HEK293 (cell line): ENCODE measurements around the gene MAN2A2.

ENCODE experiments used
- CTCF ChIA-PET: fragments of 350-600 bp; formaldehyde crosslinking; extraction: SDS; loops from one replicate; lab custom pipeline; 2021; ENCODE audit warnings: antibody characterized with exemption; lab: Yijun Ruan, JAX
- POLR2A ChIA-PET: fragments of 300-600 bp; formaldehyde crosslinking; extraction: SDS; loops from one replicate; lab custom pipeline; 2020; ENCODE audit warnings: antibody characterized with exemption, inconsistent platforms; lab: Yijun Ruan, JAX
- H3K27ac ChIP-seq: fragments of 200-500 bp; sonication (Bioruptor generic); 2 replicates; pipeline ENCODE4 v1.5.1; 2014; ENCODE audit warnings: low read depth, low read length, control low read depth, inconsistent platforms; ENCODE audit errors: extremely low read depth
- H3K36me3 ChIP-seq, 2 experiments: fragments of 200-500 bp in 1 of 2; sonication (Bioruptor generic) in 1 of 2; 1 replicate in 1 of 2; 2 replicates in 1 of 2; pipeline ENCODE4 v1.5.1; 2014 to 2017; ENCODE audit warnings: inconsistent platforms in 2 of 2, low read length in 2 of 2; ENCODE audit not compliant: control insufficient read depth in 2 of 2, insufficient read depth in 1 of 2
- H3K4me1 ChIP-seq: fragments of 200-500 bp; sonication (Bioruptor generic); 2 replicates; pipeline ENCODE4 v1.5.1; 2014; ENCODE audit warnings: mild to moderate bottlenecking, low read length, inconsistent platforms; ENCODE audit not compliant: control insufficient read depth, insufficient read depth
- H3K4me3 ChIP-seq: 2 replicates; pipeline ENCODE4 v1.5.1; 2011; ENCODE audit warnings: low read depth, mild to moderate bottlenecking, control low read depth, low read length, moderate library complexity
- H3K9me3 ChIP-seq: fragments of 200-500 bp; sonication (Bioruptor generic); 2 replicates; pipeline ENCODE4 v1.5.1; 2014; ENCODE audit warnings: low read depth, low read length, inconsistent platforms; ENCODE audit not compliant: control insufficient read depth, insufficient read depth
- PBX3 ChIP-seq: sonication (generic); formaldehyde crosslinking; IDR thresholded peaks from 2 replicates; pipeline ENCODE4 v1.8.1; 2022; ENCODE audit warnings: mild to moderate bottlenecking, moderate library complexity, missing genetic modification reagents
- PRDM1 ChIP-seq: fragments of 450-650 bp; formaldehyde crosslinking; IDR thresholded peaks from 2 replicates; pipeline ENCODE4; 2016; ENCODE audit warnings: missing biosample characterization, missing genetic modification characterization
- SP3 ChIP-seq: fragments of 450-650 bp; formaldehyde crosslinking; IDR thresholded peaks from 2 replicates; pipeline ENCODE4 v1.5.1; 2016; ENCODE audit warnings: missing biosample characterization, missing genetic modification characterization
- TSHZ1 ChIP-seq: fragments of 450-650 bp; formaldehyde crosslinking; IDR thresholded peaks from 2 replicates; pipeline ENCODE4 v1.5.1; 2016; ENCODE audit warnings: missing biosample characterization, missing genetic modification characterization, borderline replicate concordance
- YY2 ChIP-seq: fragments of 450-650 bp; formaldehyde crosslinking; IDR thresholded peaks from 2 replicates; pipeline ENCODE4 v1.5.1; 2016; ENCODE audit warnings: missing biosample characterization, missing genetic modification characterization
- ZBTB20 ChIP-seq: fragments of 450-650 bp; formaldehyde crosslinking; IDR thresholded peaks from 2 replicates; pipeline ENCODE4 v1.5.1; 2016; ENCODE audit warnings: missing biosample characterization, missing genetic modification characterization
- ZBTB21 ChIP-seq: fragments of 450-650 bp; formaldehyde crosslinking; IDR thresholded peaks from 2 replicates; pipeline ENCODE4 v1.5.1; 2017; ENCODE audit warnings: missing biosample characterization, missing genetic modification characterization
- ZNF140 ChIP-seq: fragments of 450-650 bp; formaldehyde crosslinking; IDR thresholded peaks from 2 replicates; pipeline ENCODE4 v1.5.1; 2016; ENCODE audit warnings: missing biosample characterization, missing genetic modification characterization
- ZNF146 ChIP-seq: fragments of 450-650 bp; formaldehyde crosslinking; IDR thresholded peaks from 2 replicates; pipeline ENCODE4 v1.5.1; 2016; ENCODE audit warnings: missing biosample characterization, missing genetic modification characterization
- ZNF155 ChIP-seq: fragments of 450-650 bp; formaldehyde crosslinking; IDR thresholded peaks from 2 replicates; pipeline ENCODE4 v1.5.1; 2016; ENCODE audit warnings: missing biosample characterization, missing genetic modification characterization
- ZNF16 ChIP-seq: fragments of 450-650 bp; formaldehyde crosslinking; IDR thresholded peaks from 2 replicates; pipeline ENCODE4 v1.5.1; 2016; ENCODE audit warnings: low read depth, missing biosample characterization, missing genetic modification characterization
- ZNF19 ChIP-seq: fragments of 450-650 bp; formaldehyde crosslinking; IDR thresholded peaks from 2 replicates; pipeline ENCODE4; 2016; ENCODE audit warnings: missing biosample characterization, missing genetic modification characterization, low read depth
- ZNF202 ChIP-seq: fragments of 450-650 bp; formaldehyde crosslinking; IDR thresholded peaks from 2 replicates; pipeline ENCODE4 v1.5.1; 2016; ENCODE audit warnings: missing biosample characterization, missing genetic modification characterization, borderline replicate concordance
- ZNF248 ChIP-seq: fragments of 450-650 bp; formaldehyde crosslinking; IDR thresholded peaks from 2 replicates; pipeline ENCODE4 v1.5.1; 2017; ENCODE audit warnings: missing biosample characterization, missing genetic modification characterization
- ZNF274 ChIP-seq, 2 experiments: fragments of 200-500 bp in 1 of 2; fragments of 450-650 bp in 1 of 2; sonication (Bioruptor generic) in 1 of 2; formaldehyde crosslinking in 1 of 2; IDR thresholded peaks; 2 replicates each; pipeline versions ENCODE4 v1.5.1 to v1.6.1; 2014 to 2016; ENCODE audit warnings: borderline replicate concordance in 1 of 2, inconsistent platforms in 1 of 2, low read length in 1 of 2, missing biosample characterization in 1 of 2, missing genetic modification characterization in 1 of 2
- ZNF341 ChIP-seq: fragments of 450-650 bp; formaldehyde crosslinking; IDR thresholded peaks from 2 replicates; pipeline ENCODE4; 2016; ENCODE audit warnings: low read depth, missing biosample characterization, missing genetic modification characterization
- ZNF529 ChIP-seq: fragments of 450-650 bp; formaldehyde crosslinking; IDR thresholded peaks from 2 replicates; pipeline ENCODE4 v1.5.1; 2017; ENCODE audit warnings: missing genetic modification characterization, missing biosample characterization; ENCODE audit not compliant: insufficient replicate concordance
- ZNF585B ChIP-seq: fragments of 450-650 bp; formaldehyde crosslinking; IDR thresholded peaks from 2 replicates; pipeline ENCODE4 v1.5.1; 2016; ENCODE audit warnings: missing biosample characterization, missing genetic modification characterization
- ZNF776 ChIP-seq: fragments of 450-650 bp; formaldehyde crosslinking; IDR thresholded peaks from 2 replicates; pipeline ENCODE4 v1.5.0; 2017; ENCODE audit warnings: missing biosample characterization, missing genetic modification characterization, borderline replicate concordance
- ZNF830 ChIP-seq: fragments of 450-650 bp; IDR thresholded peaks from 2 replicates; pipeline ENCODE4 v1.5.0; 2018; ENCODE audit warnings: missing biosample characterization, missing genetic modification characterization, low read depth, mild to moderate bottlenecking, moderate library complexity
- TF ChIP-seq, protein P1 (sequence below): fragments of 450-650 bp; formaldehyde crosslinking; IDR thresholded peaks from 2 replicates; pipeline ENCODE4 v1.5.1; 2016; ENCODE audit warnings: missing biosample characterization, missing genetic modification characterization, borderline replicate concordance

The MAN2A2 gene

DNA sequence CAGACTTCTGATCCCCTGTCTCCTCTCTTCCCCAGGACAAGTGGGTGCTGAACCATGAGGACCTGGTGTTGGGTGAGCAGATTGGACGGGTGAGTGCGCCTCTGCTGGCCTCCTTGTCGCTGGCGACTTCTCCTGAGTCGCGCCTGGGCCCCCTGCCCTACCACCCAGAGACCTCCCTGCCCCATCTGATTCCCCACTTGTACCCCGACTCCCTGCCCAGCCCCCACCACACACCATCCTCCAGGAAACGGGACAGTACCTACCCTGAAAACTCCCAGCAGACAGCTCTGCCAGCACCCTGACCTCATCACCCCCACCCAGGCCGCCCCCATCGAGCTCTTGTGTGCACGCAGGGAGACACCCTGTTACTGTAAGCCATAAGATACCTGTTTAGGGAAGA, 11.1 kb upstream of the MAN2A2 start:
- POLR2A ChIA-PET: no interaction called here
- Histone ChIP-seq H3K4me3 (no peak overlapping the region), H3K27ac (no peak overlapping the region), H3K36me3 (no peaks in the 10 kb centered on the region), H3K9me3 (no peaks in the 10 kb centered on the region), H3K4me1 (no peaks in the 10 kb centered on the region)
- CTCF ChIA-PET: interaction anchor here (0.7 to 0.9 kb wide), 2 partner anchors 10 to 260 kb away, joined by 3 to 4 read pairs; no protein-coding TSS in a partner anchor
- no peak for TF ChIP-seq YY2 (tag by site-specific recombination)
- TF ChIP-seq ZBTB20 (tag by site-specific recombination): no peak
- TF ChIP-seq, protein P1, sequence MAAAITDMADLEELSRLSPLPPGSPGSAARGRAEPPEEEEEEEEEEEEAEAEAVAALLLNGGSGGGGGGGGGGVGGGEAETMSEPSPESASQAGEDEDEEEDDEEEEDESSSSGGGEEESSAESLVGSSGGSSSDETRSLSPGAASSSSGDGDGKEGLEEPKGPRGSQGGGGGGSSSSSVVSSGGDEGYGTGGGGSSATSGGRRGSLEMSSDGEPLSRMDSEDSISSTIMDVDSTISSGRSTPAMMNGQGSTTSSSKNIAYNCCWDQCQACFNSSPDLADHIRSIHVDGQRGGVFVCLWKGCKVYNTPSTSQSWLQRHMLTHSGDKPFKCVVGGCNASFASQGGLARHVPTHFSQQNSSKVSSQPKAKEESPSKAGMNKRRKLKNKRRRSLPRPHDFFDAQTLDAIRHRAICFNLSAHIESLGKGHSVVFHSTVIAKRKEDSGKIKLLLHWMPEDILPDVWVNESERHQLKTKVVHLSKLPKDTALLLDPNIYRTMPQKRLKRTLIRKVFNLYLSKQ (tag by site-specific recombination): no peak
- no peak for TF ChIP-seq TSHZ1 (tag by site-specific recombination)
- no peak for TF ChIP-seq PBX3
- no peak for TF ChIP-seq ZNF585B (tag by site-specific recombination)
- TF ChIP-seq ZNF19: no peak
- no peak for TF ChIP-seq ZNF155 (tag by site-specific recombination)
- no peak for TF ChIP-seq PRDM1 (tag by site-specific recombination)
- no peak for TF ChIP-seq ZNF274 (IDR thresholded peaks at IDR 0.05; ENCODE audit: low read length)
- no peak for TF ChIP-seq ZNF274 (tag by site-specific recombination; IDR thresholded peaks at IDR 0.05; ENCODE audit: borderline replicate concordance)
- no peak for TF ChIP-seq ZNF16 (tag by site-specific recombination)
- no peak for TF ChIP-seq ZNF776 (tag by site-specific recombination)
- TF ChIP-seq ZNF202 (tag by site-specific recombination): no peak
- no peak for TF ChIP-seq ZNF529 (tag by site-specific recombination)
- no peak for TF ChIP-seq SP3 (tag by site-specific recombination)

GRCh38 chr15:90892498-90893174, 10.5 kb upstream of the MAN2A2 start:
- H3K36me3 ChIP-seq: no peaks in the 10 kb centered on the region
- ChIA-PET POLR2A (interaction anchor here (1.6 kb wide), 1 partner anchor 10 kb away, joined by 4 read pairs; the partner anchor contains the start of gene MAN2A2), CTCF (interaction anchor here (0.7 to 1.7 kb wide), 4 partner anchors 9 to 261 kb away, joined by 3 to 6 read pairs (median 4); partner anchors contain the start of gene UNC45A)
- no peak overlapping the region for H3K27ac ChIP-seq
- H3K9me3 ChIP-seq: no peaks in the 10 kb centered on the region
- TF ChIP-seq ZNF830 (tag by site-specific recombination) (no peak), ZNF140 (tag by site-specific recombination) (no peak), ZNF248 (tag by site-specific recombination) (no peak), ZBTB21 (tag by site-specific recombination) (no peak), ZNF146 (no peak), ZNF341 (no peak)
- no peaks in the 10 kb centered on the region for H3K4me1 ChIP-seq
- no peak overlapping the region for H3K4me3 ChIP-seq
